ENCODE measurements around the gene FAM20B. TPM values are rescaled to one million over a fixed set of nuclear protein-coding genes. Genes with fewer than 3 reads are reported as not detected.

FAM20B gene
- total and polyA plus RNA-seq, 2 of the 13 experiments (the other 11 are each of a cell fraction or from before 2014, with no cell fraction given), result 13.8 to 26.9 TPM

DNA sequence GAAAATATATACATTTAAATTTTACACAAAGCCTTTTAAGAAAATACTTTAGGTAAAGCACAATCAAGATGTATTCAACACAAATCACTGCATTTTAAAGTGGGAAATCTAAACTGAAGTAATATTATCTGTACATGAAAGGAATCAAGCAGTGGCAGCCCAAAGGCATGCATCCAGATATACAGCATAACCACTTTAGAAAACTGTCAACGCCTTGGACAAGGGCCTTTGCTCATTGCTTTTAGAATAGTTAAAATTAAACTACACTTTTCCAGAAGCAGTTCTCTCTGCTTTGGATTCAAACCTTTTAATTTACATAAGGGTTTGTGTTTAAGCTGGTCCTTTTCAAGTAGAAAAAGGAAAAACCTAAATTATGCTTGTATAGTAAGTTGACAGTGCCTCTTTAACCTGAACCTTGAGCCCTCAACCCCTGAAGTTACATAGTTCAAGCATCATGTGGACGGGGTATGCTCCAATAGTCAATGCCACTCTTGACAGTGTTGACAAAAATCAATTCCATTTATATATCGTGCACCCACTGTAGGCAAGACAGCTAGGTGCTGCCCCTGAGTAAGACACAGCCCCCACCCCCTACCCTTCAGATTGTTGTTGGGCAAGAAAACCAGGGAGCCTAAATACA lies 79.0 kb downstream of the FAM20B start (continued):
- TF ChIP-seq, protein P1, sequence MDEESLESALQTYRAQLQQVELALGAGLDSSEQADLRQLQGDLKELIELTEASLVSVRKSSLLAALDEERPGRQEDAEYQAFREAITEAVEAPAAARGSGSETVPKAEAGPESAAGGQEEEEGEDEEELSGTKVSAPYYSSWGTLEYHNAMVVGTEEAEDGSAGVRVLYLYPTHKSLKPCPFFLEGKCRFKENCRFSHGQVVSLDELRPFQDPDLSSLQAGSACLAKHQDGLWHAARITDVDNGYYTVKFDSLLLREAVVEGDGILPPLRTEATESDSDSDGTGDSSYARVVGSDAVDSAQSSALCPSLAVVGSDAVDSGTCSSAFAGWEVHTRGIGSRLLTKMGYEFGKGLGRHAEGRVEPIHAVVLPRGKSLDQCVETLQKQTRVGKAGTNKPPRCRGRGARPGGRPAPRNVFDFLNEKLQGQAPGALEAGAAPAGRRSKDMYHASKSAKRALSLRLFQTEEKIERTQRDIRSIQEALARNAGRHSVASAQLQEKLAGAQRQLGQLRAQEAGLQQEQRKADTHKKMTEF (CRISPR knock-in tag; IDR thresholded peaks at IDR 0.05), result peak; percentile 81
- TF ChIP-seq ZNF3 (CRISPR knock-in tag; IDR thresholded peaks at IDR 0.05) (no peak), BRCA1 (CRISPR knock-in tag; IDR thresholded peaks at IDR 0.05) (no peak), ZNF773 (CRISPR knock-in tag; IDR thresholded peaks at IDR 0.05; ENCODE audit: borderline replicate concordance) (no peak), ZMYM4 (CRISPR knock-in tag; IDR thresholded peaks at IDR 0.05) (peak; percentile 77), ZNF83 (CRISPR knock-in tag; IDR thresholded peaks at IDR 0.05; ENCODE audit: borderline replicate concordance) (no peak), STAG1 (CRISPR knock-in tag; IDR thresholded peaks at IDR 0.05) (no peak), ZNF34 (CRISPR knock-in tag; IDR thresholded peaks at IDR 0.05; ENCODE audit: borderline replicate concordance) (no peak), MTF2 (CRISPR knock-in tag; IDR thresholded peaks at IDR 0.05; ENCODE audit: borderline replicate concordance) (no peak), ZNF850 (CRISPR knock-in tag; conservative IDR thresholded peaks at IDR 0.05) (no peak), KDM1A (CRISPR knock-in tag; IDR thresholded peaks at IDR 0.05) (peak; percentile 83), ZNF678 (CRISPR knock-in tag; IDR thresholded peaks at IDR 0.05) (no peak), SOX5 (CRISPR knock-in tag; IDR thresholded peaks at IDR 0.05; ENCODE audit: borderline replicate concordance) (peak; percentile 85; the same call in 1 of the 2 replicates), NFIB (CRISPR knock-in tag; IDR thresholded peaks at IDR 0.05; ENCODE audit: borderline replicate concordance) (no peak), ARNT2 (CRISPR knock-in tag; IDR thresholded peaks at IDR 0.05; ENCODE audit: low read depth) (0 out of 2 replicates have a peak, but pooled peaks have one; percentile 43)
- TF ChIP-seq, protein P2, sequence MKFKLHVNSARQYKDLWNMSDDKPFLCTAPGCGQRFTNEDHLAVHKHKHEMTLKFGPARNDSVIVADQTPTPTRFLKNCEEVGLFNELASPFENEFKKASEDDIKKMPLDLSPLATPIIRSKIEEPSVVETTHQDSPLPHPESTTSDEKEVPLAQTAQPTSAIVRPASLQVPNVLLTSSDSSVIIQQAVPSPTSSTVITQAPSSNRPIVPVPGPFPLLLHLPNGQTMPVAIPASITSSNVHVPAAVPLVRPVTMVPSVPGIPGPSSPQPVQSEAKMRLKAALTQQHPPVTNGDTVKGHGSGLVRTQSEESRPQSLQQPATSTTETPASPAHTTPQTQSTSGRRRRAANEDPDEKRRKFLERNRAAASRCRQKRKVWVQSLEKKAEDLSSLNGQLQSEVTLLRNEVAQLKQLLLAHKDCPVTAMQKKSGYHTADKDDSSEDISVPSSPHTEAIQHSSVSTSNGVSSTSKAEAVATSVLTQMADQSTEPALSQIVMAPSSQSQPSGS (CRISPR knock-in tag; IDR thresholded peaks at IDR 0.05), result no peak
- TF ChIP-seq, protein P3, sequence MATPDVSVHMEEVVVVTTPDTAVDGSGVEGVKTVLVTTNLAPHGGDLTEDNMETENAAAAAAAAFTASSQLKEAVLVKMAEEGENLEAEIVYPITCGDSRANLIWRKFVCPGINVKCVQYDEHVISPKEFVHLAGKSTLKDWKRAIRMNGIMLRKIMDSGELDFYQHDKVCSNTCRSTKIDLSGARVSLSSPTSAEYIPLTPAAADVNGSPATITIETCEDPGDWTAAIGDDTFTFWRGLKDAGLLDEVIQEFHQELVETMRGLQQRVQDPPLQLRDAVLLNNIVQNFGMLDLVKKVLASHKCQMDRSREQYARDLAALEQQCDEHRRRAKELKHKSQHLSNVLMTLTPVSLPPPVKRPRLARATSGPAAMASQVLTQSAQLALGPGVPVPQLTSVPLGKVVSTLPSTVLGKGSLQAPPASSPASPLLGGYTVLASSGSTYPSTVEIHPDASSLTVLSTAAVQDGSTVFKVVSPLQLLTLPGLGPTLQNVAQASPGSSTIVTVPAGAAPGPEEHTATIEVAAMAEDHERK (CRISPR knock-in tag; IDR thresholded peaks at IDR 0.05; ENCODE audit: low read depth), result no peak
- TF ChIP-seq, protein P4, sequence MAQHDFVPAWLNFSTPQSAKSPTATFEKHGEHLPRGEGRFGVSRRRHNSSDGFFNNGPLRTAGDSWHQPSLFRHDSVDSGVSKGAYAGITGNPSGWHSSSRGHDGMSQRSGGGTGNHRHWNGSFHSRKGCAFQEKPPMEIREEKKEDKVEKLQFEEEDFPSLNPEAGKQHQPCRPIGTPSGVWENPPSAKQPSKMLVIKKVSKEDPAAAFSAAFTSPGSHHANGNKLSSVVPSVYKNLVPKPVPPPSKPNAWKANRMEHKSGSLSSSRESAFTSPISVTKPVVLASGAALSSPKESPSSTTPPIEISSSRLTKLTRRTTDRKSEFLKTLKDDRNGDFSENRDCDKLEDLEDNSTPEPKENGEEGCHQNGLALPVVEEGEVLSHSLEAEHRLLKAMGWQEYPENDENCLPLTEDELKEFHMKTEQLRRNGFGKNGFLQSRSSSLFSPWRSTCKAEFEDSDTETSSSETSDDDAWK (CRISPR knock-in tag; IDR thresholded peaks at IDR 0.05), result no peak
- TF ChIP-seq, protein P5, sequence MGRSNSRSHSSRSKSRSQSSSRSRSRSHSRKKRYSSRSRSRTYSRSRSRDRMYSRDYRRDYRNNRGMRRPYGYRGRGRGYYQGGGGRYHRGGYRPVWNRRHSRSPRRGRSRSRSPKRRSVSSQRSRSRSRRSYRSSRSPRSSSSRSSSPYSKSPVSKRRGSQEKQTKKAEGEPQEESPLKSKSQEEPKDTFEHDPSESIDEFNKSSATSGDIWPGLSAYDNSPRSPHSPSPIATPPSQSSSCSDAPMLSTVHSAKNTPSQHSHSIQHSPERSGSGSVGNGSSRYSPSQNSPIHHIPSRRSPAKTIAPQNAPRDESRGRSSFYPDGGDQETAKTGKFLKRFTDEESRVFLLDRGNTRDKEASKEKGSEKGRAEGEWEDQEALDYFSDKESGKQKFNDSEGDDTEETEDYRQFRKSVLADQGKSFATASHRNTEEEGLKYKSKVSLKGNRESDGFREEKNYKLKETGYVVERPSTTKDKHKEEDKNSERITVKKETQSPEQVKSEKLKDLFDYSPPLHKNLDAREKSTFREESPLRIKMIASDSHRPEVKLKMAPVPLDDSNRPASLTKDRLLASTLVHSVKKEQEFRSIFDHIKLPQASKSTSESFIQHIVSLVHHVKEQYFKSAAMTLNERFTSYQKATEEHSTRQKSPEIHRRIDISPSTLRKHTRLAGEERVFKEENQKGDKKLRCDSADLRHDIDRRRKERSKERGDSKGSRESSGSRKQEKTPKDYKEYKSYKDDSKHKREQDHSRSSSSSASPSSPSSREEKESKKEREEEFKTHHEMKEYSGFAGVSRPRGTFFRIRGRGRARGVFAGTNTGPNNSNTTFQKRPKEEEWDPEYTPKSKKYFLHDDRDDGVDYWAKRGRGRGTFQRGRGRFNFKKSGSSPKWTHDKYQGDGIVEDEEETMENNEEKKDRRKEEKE (IDR thresholded peaks at IDR 0.05), result no peak
